DMS 273 treated with DMSO at 0.1 percent for 48 hours (cell line): ENCODE results near the gene CMKLR1.

Experiments used
- DNase-seq: peaks from one replicate; lab custom pipeline; 2025; lab: John Stamatoyannopoulos, UW

CMKLR1 gene

GRCh38 chr12:108260039-108260438 lies 79.1 kb downstream of the CMKLR1 start:
- DNase-seq = no peak

GRCh38 chr12:108257610-108258106 lies 81.5 kb downstream of the CMKLR1 start:
- no peak for DNase-seq

GRCh38 chr12:108257004-108257403 lies 82.1 kb downstream of the CMKLR1 start:
- no peak for DNase-seq

GRCh38 chr12:108255252-108255602 lies 83.9 kb downstream of the CMKLR1 start:
- no peak for DNase-seq

GRCh38 chr12:108254517-108255251 lies 84.4 kb downstream of the CMKLR1 start:
- DNase-seq = no peak

- DNase-seq = no peak
Observed at GRCh38 chr12:108254030-108254429, 85.1 kb downstream of the CMKLR1 start.

GRCh38 chr12:108253540-108253939 lies 85.6 kb downstream of the CMKLR1 start:
- DNase-seq = no peak

- no peak for DNase-seq
Observed at GRCh38 chr12:108252523-108252922, 86.6 kb downstream of the CMKLR1 start.

GRCh38 chr12:108248011-108248410 lies 91.1 kb downstream of the CMKLR1 start:
- DNase-seq = no peak

GRCh38 chr12:108247130-108247529 lies 92.0 kb downstream of the CMKLR1 start:
- no peak for DNase-seq

- DNase-seq = no peak
Observed at GRCh38 chr12:108241986-108242703, 97.0 kb downstream of the CMKLR1 start.

- no peak for DNase-seq
Observed at GRCh38 chr12:108240928-108241327, 98.2 kb downstream of the CMKLR1 start.

- no peak for DNase-seq
Observed at GRCh38 chr12:108240027-108240785, 98.9 kb downstream of the CMKLR1 start.

- no peak for DNase-seq
Observed at GRCh38 chr12:108239378-108239777, 99.7 kb downstream of the CMKLR1 start.

GRCh38 chr12:108238474-108238873 lies 100.6 kb downstream of the CMKLR1 start:
- no peak for DNase-seq
